Breast epithelium (tissue), 3 donors: ENCODE results near the gene CD247.

ENCODE experiments used
- POLR2A ChIP-seq: fragments of 450-650 bp; IDR thresholded peaks from one replicate; pipeline ENCODE4 v1.6.1; 2016; ENCODE audit warnings: antibody characterized with exemption, mild to moderate bottlenecking, moderate library complexity
- POLR2AphosphoS5 ChIP-seq, 3 donors: sonication (generic); formaldehyde crosslinking; IDR thresholded peaks; one replicate each; pipeline ENCODE4 v1.6.1; 2017; ENCODE audit warnings: antibody characterized with exemption in 3 of 3
- TF ChIP-seq, protein P1 (sequence below), 3 donors: fragments of 450-650 bp; IDR thresholded peaks; one replicate each; pipeline ENCODE4 v1.5.1; 2016 to 2017; ENCODE audit warnings: antibody characterized with exemption in 3 of 3, mild to moderate bottlenecking in 3 of 3, moderate library complexity in 3 of 3

GRCh38 chr1:167413328-167413727 is 105.0 kb downstream of the CD247 start:
- TF ChIP-seq, protein P1, sequence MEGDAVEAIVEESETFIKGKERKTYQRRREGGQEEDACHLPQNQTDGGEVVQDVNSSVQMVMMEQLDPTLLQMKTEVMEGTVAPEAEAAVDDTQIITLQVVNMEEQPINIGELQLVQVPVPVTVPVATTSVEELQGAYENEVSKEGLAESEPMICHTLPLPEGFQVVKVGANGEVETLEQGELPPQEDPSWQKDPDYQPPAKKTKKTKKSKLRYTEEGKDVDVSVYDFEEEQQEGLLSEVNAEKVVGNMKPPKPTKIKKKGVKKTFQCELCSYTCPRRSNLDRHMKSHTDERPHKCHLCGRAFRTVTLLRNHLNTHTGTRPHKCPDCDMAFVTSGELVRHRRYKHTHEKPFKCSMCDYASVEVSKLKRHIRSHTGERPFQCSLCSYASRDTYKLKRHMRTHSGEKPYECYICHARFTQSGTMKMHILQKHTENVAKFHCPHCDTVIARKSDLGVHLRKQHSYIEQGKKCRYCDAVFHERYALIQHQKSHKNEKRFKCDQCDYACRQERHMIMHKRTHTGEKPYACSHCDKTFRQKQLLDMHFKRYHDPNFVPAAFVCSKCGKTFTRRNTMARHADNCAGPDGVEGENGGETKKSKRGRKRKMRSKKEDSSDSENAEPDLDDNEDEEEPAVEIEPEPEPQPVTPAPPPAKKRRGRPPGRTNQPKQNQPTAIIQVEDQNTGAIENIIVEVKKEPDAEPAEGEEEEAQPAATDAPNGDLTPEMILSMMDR (IDR thresholded peaks at IDR 0.05): no peak
- no peak for TF ChIP-seq POLR2A
- TF ChIP-seq POLR2AphosphoS5 (IDR thresholded peaks at IDR 0.05): no peak
